HG03469 (cell line): ENCODE results near the gene ZNF280A.

Experiments
- ATAC-seq: cut with Tn5 transposase; IDR thresholded peaks from one replicate; pipeline ENCODE4 v1.9.1; 2021; ENCODE audit warnings: mild to moderate bottlenecking, moderate library complexity, moderate number of reproducible peaks; ENCODE audit not compliant: unreplicated experiment

The ZNF280A gene

GRCh38 chr22:22520020-22520656 lies at the start of gene ZNF280A:
TSS of gene ZNF280A (minus strand) at chr22:22520270. CDS start at chr22:22515630, 4,640 bp downstream.
- no peak for ATAC-seq

- no peak for ATAC-seq
Observed at GRCh38 chr22:22569218-22569617, 49.1 kb upstream of the ZNF280A start.

- no peak for ATAC-seq
Observed at GRCh38 chr22:22565981-22566380, 45.9 kb upstream of the ZNF280A start.

GRCh38 chr22:22558972-22559603 lies 39.0 kb upstream of the ZNF280A start, which contains the start of gene PRAME:
TSS of gene PRAME (minus strand) at chr22:22559265. CDS start at chr22:22556832, 2,433 bp downstream.
- no peak for ATAC-seq

- ATAC-seq = no peak
Observed at GRCh38 chr22:22558071-22558971, 38.3 kb upstream of the ZNF280A start.

- no peak for ATAC-seq
Observed at GRCh38 chr22:22556995-22557925, 37.2 kb upstream of the ZNF280A start.

GRCh38 chr22:22556578-22556977 lies 36.5 kb upstream of the ZNF280A start:
- no peak for ATAC-seq

GRCh38 chr22:22555596-22555995 lies 35.5 kb upstream of the ZNF280A start:
- no peak for ATAC-seq

- no peak for ATAC-seq
Observed at GRCh38 chr22:22554587-22555284, 34.7 kb upstream of the ZNF280A start.

GRCh38 chr22:22553735-22554586 lies 33.9 kb upstream of the ZNF280A start:
- no peak for ATAC-seq

GRCh38 chr22:22553141-22553540 lies 33.1 kb upstream of the ZNF280A start:
- no peak for ATAC-seq

GRCh38 chr22:22552630-22553029 lies 32.6 kb upstream of the ZNF280A start:
- ATAC-seq = no peak

- no peak for ATAC-seq
Observed at GRCh38 chr22:22550789-22551434, 30.8 kb upstream of the ZNF280A start.

GRCh38 chr22:22548910-22549309 lies 28.8 kb upstream of the ZNF280A start:
- no peak for ATAC-seq

- no peak for ATAC-seq
Observed at GRCh38 chr22:22548317-22548716, 28.2 kb upstream of the ZNF280A start.

- no peak for ATAC-seq
Observed at GRCh38 chr22:22547692-22548300, 27.7 kb upstream of the ZNF280A start.

GRCh38 chr22:22547226-22547625 lies 27.2 kb upstream of the ZNF280A start:
- ATAC-seq = no peak

GRCh38 chr22:22546490-22546889 lies 26.4 kb upstream of the ZNF280A start:
- ATAC-seq = no peak
